ENCODE data around the gene ADD2. TPM values are rescaled to one million over a fixed set of nuclear protein-coding genes. Genes with fewer than 3 reads are reported as not detected.

Gene ADD2
- total RNA-seq, 3 donors from 2014 or later, result 0.43 to 4.0 (median 1.1) TPM

- Histone ChIP-seq H3K4me3 (no peak overlapping the region), H3K9me3 (no peaks in the 10 kb centered on the region), H3K4me1 (ENCODE audit: low read depth) (no peaks in the 10 kb centered on the region), H3K36me3 (ENCODE audit: low read depth) (no peaks in the 10 kb centered on the region)
- no peak for TF ChIP-seq CTCF (IDR thresholded peaks at IDR 0.05)
- DNase-seq, result no peak
- intact Hi-C loops (cut with DNase I, micrococcal nuclease), result no loop called here
- ATAC-seq, result no peak
Observed at GRCh38 chr2:70752396-70752795, 15.6 kb downstream of the ADD2 start.

DNA sequence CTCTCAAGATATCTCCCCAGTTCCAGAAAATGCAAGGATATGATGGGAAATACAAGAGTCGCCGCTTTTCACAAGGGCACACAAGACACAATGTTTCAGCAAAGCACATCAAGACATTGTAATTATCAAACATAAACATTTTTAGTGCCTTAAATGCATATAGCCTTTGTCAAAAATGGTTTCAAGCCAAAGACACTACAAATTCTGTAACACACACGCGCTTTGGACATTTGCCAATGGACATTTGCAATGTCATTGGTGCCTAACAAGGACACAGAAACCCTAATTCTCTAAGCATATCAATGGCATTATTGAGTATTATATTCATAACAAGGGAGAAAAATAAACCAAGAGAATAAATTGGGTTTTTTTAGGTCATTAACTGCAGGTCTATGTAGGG, 16.1 kb downstream of the ADD2 start:
- H3K4me3 ChIP-seq, result no peak overlapping the region

GRCh38 chr2:70750320-70750719, 17.7 kb downstream of the ADD2 start:
- Histone ChIP-seq H3K4me3 (no peak overlapping the region), H3K4me1 (ENCODE audit: low read depth) (no peaks in the 10 kb centered on the region), H3K9me3 (no peaks in the 10 kb centered on the region), H3K36me3 (ENCODE audit: low read depth) (no peaks in the 10 kb centered on the region)
- DNase-seq (no peak), ATAC-seq (no peak)
- no peak for TF ChIP-seq CTCF (IDR thresholded peaks at IDR 0.05)
- intact Hi-C loops (cut with DNase I, micrococcal nuclease), result no loop called here

More for the DNA sequence above, 16.1 kb downstream of the ADD2 start:
- H3K36me3 ChIP-seq (ENCODE audit: low read depth), result no peaks in the 10 kb centered on the region
- intact Hi-C loops (cut with DNase I, micrococcal nuclease), result no loop called here
- ATAC-seq (no peak), DNase-seq (no peak)
- no peaks in the 10 kb centered on the region for H3K9me3 ChIP-seq
- H3K4me1 ChIP-seq (ENCODE audit: low read depth), result no peaks in the 10 kb centered on the region
- TF ChIP-seq CTCF (IDR thresholded peaks at IDR 0.05), result no peak

DNA sequence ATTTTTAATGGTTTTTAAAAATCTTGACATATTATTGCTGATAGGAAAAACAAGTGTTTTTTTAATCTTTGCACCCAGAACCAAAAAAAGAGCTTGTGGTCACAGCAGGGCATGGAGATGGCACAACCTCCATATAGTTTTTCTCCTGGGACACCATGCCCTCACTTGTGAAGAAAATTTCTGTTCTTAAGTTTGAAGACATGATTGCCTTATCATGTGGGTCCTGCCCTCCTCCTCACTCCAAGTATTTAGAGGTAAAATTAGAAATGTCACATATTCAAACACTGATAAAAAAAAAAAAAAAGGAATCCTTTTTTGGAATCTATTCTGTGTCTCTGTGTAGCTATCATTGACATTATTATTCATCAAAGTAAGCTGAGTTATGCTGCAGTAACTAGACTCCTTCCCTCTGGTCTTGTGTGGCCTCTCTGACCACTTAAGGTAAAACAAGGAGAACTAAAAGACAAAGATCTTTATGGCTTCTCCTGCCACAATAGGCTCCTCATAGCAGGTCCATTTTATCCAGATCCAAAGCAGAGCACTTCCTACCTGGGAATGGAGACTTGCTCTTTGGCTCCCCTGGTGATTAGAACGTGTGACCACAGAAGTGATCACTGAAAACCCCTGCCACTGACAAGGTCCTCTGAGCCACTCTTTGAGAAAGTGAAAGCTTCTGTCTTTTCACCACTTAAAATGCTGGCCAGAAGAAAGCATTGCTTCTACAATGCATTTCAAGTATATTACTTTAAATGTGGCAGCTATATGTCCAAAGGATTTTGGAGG, 19.8 kb downstream of the ADD2 start:
- no peak for TF ChIP-seq CTCF (IDR thresholded peaks at IDR 0.05)
- intact Hi-C loops (cut with DNase I, micrococcal nuclease), result no loop called here
- Histone ChIP-seq H3K4me3 (no peak overlapping the region), H3K9me3 (no peaks in the 10 kb centered on the region), H3K4me1 (ENCODE audit: low read depth) (no peaks in the 10 kb centered on the region), H3K36me3 (ENCODE audit: low read depth) (no peaks in the 10 kb centered on the region)
- ATAC-seq (no peak), DNase-seq (no peak)

DNA sequence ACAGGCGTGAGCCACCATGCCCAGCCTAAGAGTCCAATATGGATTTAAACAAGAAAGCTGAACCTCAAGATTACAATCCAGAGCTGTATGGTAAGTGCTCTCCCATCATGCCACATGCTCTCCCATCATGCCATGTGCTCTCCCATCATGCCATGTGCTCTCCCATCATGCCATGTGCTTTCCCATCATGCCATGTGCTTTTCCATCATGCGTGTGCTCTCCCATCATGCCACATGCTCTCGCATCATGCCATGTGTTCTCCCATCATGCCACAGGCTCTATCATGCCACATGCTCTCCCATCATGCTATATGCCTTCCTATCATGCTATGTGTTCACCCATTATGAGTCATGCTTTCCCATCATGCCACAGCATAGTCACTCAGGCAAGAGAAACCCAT, 20.7 kb downstream of the ADD2 start:
- no peaks in the 10 kb centered on the region for H3K36me3 ChIP-seq (ENCODE audit: low read depth)
- no peaks in the 10 kb centered on the region for H3K4me1 ChIP-seq (ENCODE audit: low read depth)
- intact Hi-C loops (cut with DNase I, micrococcal nuclease), result no loop called here
- DNase-seq (no peak), ATAC-seq (no peak)
- H3K9me3 ChIP-seq, result no peaks in the 10 kb centered on the region
- no peak for TF ChIP-seq CTCF (IDR thresholded peaks at IDR 0.05)
- H3K4me3 ChIP-seq, result no peak overlapping the region
